IgD-negative memory B cell (primary cell): ENCODE measurements around the gene PRIMA1. TPM values are rescaled to one million over a fixed set of nuclear protein-coding genes. Genes with fewer than 3 reads are reported as not detected.

Experiments
- H3K27ac Mint-ChIP-seq, 3 donors: one replicate each; pipeline ENCODE4 v1.8.0; 2020 to 2022; ENCODE audit warnings: mild to moderate bottlenecking in 3 of 3, mixed read lengths in 3 of 3, moderate library complexity in 1 of 3
- H3K27me3 Mint-ChIP-seq: one replicate; pipeline ENCODE4 v1.8.0; 2021; ENCODE audit warnings: mixed read lengths
- H3K36me3 Mint-ChIP-seq: one replicate; pipeline ENCODE4 v1.8.0; 2020; ENCODE audit warnings: mild to moderate bottlenecking, mixed read lengths
- H3K4me1 Mint-ChIP-seq, 3 donors: one replicate each; pipeline ENCODE4 v1.8.0; 2020 to 2022; ENCODE audit warnings: mixed read lengths in 3 of 3, mild to moderate bottlenecking in 1 of 3
- H3K4me3 Mint-ChIP-seq, 4 donors: one replicate each; pipeline ENCODE4 v1.8.0; 2020 to 2022; ENCODE audit warnings: mild to moderate bottlenecking in 4 of 4, mixed read lengths in 4 of 4, moderate library complexity in 3 of 4
- H3K9me3 Mint-ChIP-seq, 3 donors: one replicate each; pipeline ENCODE4 v1.8.0; 2020 to 2021; ENCODE audit warnings: mixed read lengths in 3 of 3, mild to moderate bottlenecking in 1 of 3
- polyA plus RNA-seq: library from polyadenylated mRNA; unstranded; fragments of 300-500 nt; fragmentation: Illumina TruSeq; gene quantifications from one replicate; pipeline ENCODE4 v1.2.3, GENCODE V29; 2021

PRIMA1 gene
- polyA plus RNA-seq, 1 donor from 2014 or later: not detected

- no peak overlapping the region for H3K27ac Mint-ChIP-seq
- H3K4me3 Mint-ChIP-seq: no peak overlapping the region
- H3K36me3 Mint-ChIP-seq: no peaks in the 10 kb centered on the region
- H3K27me3 Mint-ChIP-seq: peaks cover 50% of the 10 kb centered on the region
- H3K9me3 Mint-ChIP-seq: no peaks in the 10 kb centered on the region
- H3K4me1 Mint-ChIP-seq: peaks cover 0 to 4% (median 0%) of the 10 kb centered on the region in 3 donors
Observed at GRCh38 chr14:93787465-93788292, 606 bp downstream of the PRIMA1 start.

GRCh38 chr14:93785423-93785822, 2.9 kb downstream of the PRIMA1 start:
- Mint-ChIP-seq H3K27me3 (peaks cover 41% of the 10 kb centered on the region), H3K4me1 (peaks cover 0 to 4% (median 0%) of the 10 kb centered on the region in 3 donors), H3K27ac (no peak overlapping the region), H3K9me3 (no peaks in the 10 kb centered on the region), H3K36me3 (no peaks in the 10 kb centered on the region), H3K4me3 (no peak overlapping the region)

- peaks cover 36% of the 10 kb centered on the region for H3K27me3 Mint-ChIP-seq
- H3K36me3 Mint-ChIP-seq: no peaks in the 10 kb centered on the region
- no peaks in the 10 kb centered on the region for H3K9me3 Mint-ChIP-seq
- no peak overlapping the region for H3K27ac Mint-ChIP-seq
- H3K4me1 Mint-ChIP-seq: peaks cover 0 to 4% (median 0%) of the 10 kb centered on the region in 3 donors
- no peak overlapping the region for H3K4me3 Mint-ChIP-seq
Observed at GRCh38 chr14:93784878-93785277, 3.4 kb downstream of the PRIMA1 start.

GRCh38 chr14:93780813-93781400, 7.4 kb downstream of the PRIMA1 start:
- no peaks in the 10 kb centered on the region for H3K9me3 Mint-ChIP-seq
- no peak overlapping the region for H3K4me3 Mint-ChIP-seq
- H3K27me3 Mint-ChIP-seq: peaks cover 10% of the 10 kb centered on the region
- no peaks in the 10 kb centered on the region for H3K36me3 Mint-ChIP-seq
- H3K27ac Mint-ChIP-seq: no peak overlapping the region
- no peaks in the 10 kb centered on the region for H3K4me1 Mint-ChIP-seq

GRCh38 chr14:93778856-93779629, 9.2 kb downstream of the PRIMA1 start:
- Mint-ChIP-seq H3K4me3 (no peak overlapping the region), H3K36me3 (no peaks in the 10 kb centered on the region), H3K27me3 (peaks cover 6% of the 10 kb centered on the region), H3K4me1 (no peaks in the 10 kb centered on the region), H3K27ac (no peak overlapping the region), H3K9me3 (no peaks in the 10 kb centered on the region)

- Mint-ChIP-seq H3K9me3 (no peaks in the 10 kb centered on the region), H3K36me3 (no peaks in the 10 kb centered on the region), H3K4me1 (no peaks in the 10 kb centered on the region), H3K27ac (no peak overlapping the region), H3K27me3 (peaks cover 4% of the 10 kb centered on the region), H3K4me3 (no peak overlapping the region)
Observed at GRCh38 chr14:93778453-93778852, 9.8 kb downstream of the PRIMA1 start.

GRCh38 chr14:93775744-93776143, 12.5 kb downstream of the PRIMA1 start:
- H3K36me3 Mint-ChIP-seq: peaks cover 2% of the 10 kb centered on the region
- H3K9me3 Mint-ChIP-seq: peaks cover 0 to 2% (median 0%) of the 10 kb centered on the region in 3 donors
- H3K27me3 Mint-ChIP-seq: peaks cover 3% of the 10 kb centered on the region
- H3K27ac Mint-ChIP-seq: no peak overlapping the region
- no peak overlapping the region for H3K4me3 Mint-ChIP-seq
- no peaks in the 10 kb centered on the region for H3K4me1 Mint-ChIP-seq

GRCh38 chr14:93775158-93775557, 13.1 kb downstream of the PRIMA1 start:
- Mint-ChIP-seq H3K4me3 (peak overlapping the region in 1 of 4 donors; percentile 21), H3K36me3 (peaks cover 2% of the 10 kb centered on the region), H3K27me3 (peaks cover 3% of the 10 kb centered on the region), H3K4me1 (no peaks in the 10 kb centered on the region), H3K27ac (no peak overlapping the region), H3K9me3 (peaks cover 0 to 2% (median 0%) of the 10 kb centered on the region in 3 donors)

GRCh38 chr14:93772263-93772662, 16.0 kb downstream of the PRIMA1 start:
- H3K4me3 Mint-ChIP-seq: no peak overlapping the region
- H3K27ac Mint-ChIP-seq: no peak overlapping the region
- no peaks in the 10 kb centered on the region for H3K4me1 Mint-ChIP-seq
- no peaks in the 10 kb centered on the region for H3K27me3 Mint-ChIP-seq
- H3K36me3 Mint-ChIP-seq: peaks cover 2% of the 10 kb centered on the region
- peaks cover 0 to 2% (median 0%) of the 10 kb centered on the region in 3 donors for H3K9me3 Mint-ChIP-seq

GRCh38 chr14:93765970-93766369, 22.3 kb downstream of the PRIMA1 start:
- no peak overlapping the region for H3K4me3 Mint-ChIP-seq
- H3K4me1 Mint-ChIP-seq: peaks cover 0 to 2% (median 0%) of the 10 kb centered on the region in 3 donors
- H3K27me3 Mint-ChIP-seq: peaks cover 12% of the 10 kb centered on the region
- H3K36me3 Mint-ChIP-seq: peaks cover 3% of the 10 kb centered on the region
- no peaks in the 10 kb centered on the region for H3K9me3 Mint-ChIP-seq
- H3K27ac Mint-ChIP-seq: no peak overlapping the region

- H3K4me1 Mint-ChIP-seq: peaks cover 0 to 4% (median 0%) of the 10 kb centered on the region in 3 donors
- no peaks in the 10 kb centered on the region for H3K9me3 Mint-ChIP-seq
- peaks cover 13% of the 10 kb centered on the region for H3K27me3 Mint-ChIP-seq
- peaks cover 3% of the 10 kb centered on the region for H3K36me3 Mint-ChIP-seq
- no peak overlapping the region for H3K27ac Mint-ChIP-seq
- H3K4me3 Mint-ChIP-seq: no peak overlapping the region
Observed at GRCh38 chr14:93765155-93765554, 23.1 kb downstream of the PRIMA1 start.

- peaks cover 3% of the 10 kb centered on the region for H3K36me3 Mint-ChIP-seq
- no peak overlapping the region for H3K27ac Mint-ChIP-seq
- H3K4me1 Mint-ChIP-seq: peaks cover 0 to 5% (median 0%) of the 10 kb centered on the region in 3 donors
- H3K9me3 Mint-ChIP-seq: no peaks in the 10 kb centered on the region
- H3K27me3 Mint-ChIP-seq: peaks cover 13% of the 10 kb centered on the region
- no peak overlapping the region for H3K4me3 Mint-ChIP-seq
Observed at GRCh38 chr14:93764211-93764659, 24.1 kb downstream of the PRIMA1 start.

GRCh38 chr14:93759719-93760307, 28.5 kb downstream of the PRIMA1 start:
- H3K4me1 Mint-ChIP-seq: peaks cover 0 to 4% (median 0%) of the 10 kb centered on the region in 3 donors
- peaks cover 13% of the 10 kb centered on the region for H3K27me3 Mint-ChIP-seq
- H3K27ac Mint-ChIP-seq: no peak overlapping the region
- no peak overlapping the region for H3K4me3 Mint-ChIP-seq
- no peaks in the 10 kb centered on the region for H3K9me3 Mint-ChIP-seq
- no peaks in the 10 kb centered on the region for H3K36me3 Mint-ChIP-seq

GRCh38 chr14:93757206-93757605, 31.1 kb downstream of the PRIMA1 start:
- Mint-ChIP-seq H3K9me3 (peaks cover 0 to 2% (median 0%) of the 10 kb centered on the region in 3 donors), H3K36me3 (no peaks in the 10 kb centered on the region), H3K27ac (no peak overlapping the region), H3K27me3 (peaks cover 7% of the 10 kb centered on the region), H3K4me1 (peaks cover 0 to 4% (median 0%) of the 10 kb centered on the region in 3 donors), H3K4me3 (no peak overlapping the region)

- no peaks in the 10 kb centered on the region for H3K4me1 Mint-ChIP-seq
- H3K9me3 Mint-ChIP-seq: peaks cover 0 to 2% (median 0%) of the 10 kb centered on the region in 3 donors
- no peak overlapping the region for H3K27ac Mint-ChIP-seq
- no peak overlapping the region for H3K4me3 Mint-ChIP-seq
- peaks cover 4% of the 10 kb centered on the region for H3K27me3 Mint-ChIP-seq
- no peaks in the 10 kb centered on the region for H3K36me3 Mint-ChIP-seq
Observed at GRCh38 chr14:93753647-93754046, 34.6 kb downstream of the PRIMA1 start.
